ENCODE results near the gene NAA80. TPM values are rescaled to one million over a fixed set of nuclear protein-coding genes. Genes with fewer than 3 reads are reported as not detected.

The NAA80 gene
- total and polyA plus RNA-seq, 2 donors (not counting 3 experiments of a cell fraction or from before 2014, with no cell fraction given), result 9.0 to 13.1 TPM

GRCh38 chr3:50287262-50287661 lies 11.9 kb downstream of the NAA80 start:
- no peak overlapping the region for H3K27ac ChIP-seq (ENCODE audit: insufficient read depth, low read depth, low read length)
- no peaks in the 10 kb centered on the region for H3K9me1 ChIP-seq (replicated peaks; ENCODE audit: control insufficient read depth, extremely low read depth, insufficient read depth, low read length)
- H3K79me2 ChIP-seq (ENCODE audit: control insufficient read depth, insufficient read depth, low read length), result peaks cover 27% of the 10 kb centered on the region
- dilution Hi-C loops (cut with MboI; ENCODE audit: extremely low pct_ligation_motif_present, low sequenced_read_pairs), result no loop called here
- no peak overlapping the region for H3K4me3 ChIP-seq (replicated peaks in 1 of 3; ENCODE audit: insufficient read depth in 1 of 3, low read depth in 1 of 3, low read length in 3 of 3)
- peaks cover 6% of the 10 kb centered on the region for H3K4me1 ChIP-seq (ENCODE audit: control insufficient read depth, extremely low read depth, insufficient read depth, low read length)
- H3K4me2 ChIP-seq (ENCODE audit: insufficient read depth, low read length), result no peak overlapping the region
- BruUV-seq (replicated peaks), result no TSS peak
- ChIA-PET CTCF (no interaction called here), POLR2A (no interaction called here)
- H2AFZ ChIP-seq (ENCODE audit: low read depth, low read length), result no peak overlapping the region
- no peaks in the 10 kb centered on the region for H3K9me3 ChIP-seq (replicated peaks; ENCODE audit: control insufficient read depth, insufficient read depth, low read length)
- DNase-seq (ENCODE audit: low read depth, low spot score) (no peak), FAIRE-seq (no peak)
- TF ChIP-seq POLR2AphosphoS5 (IDR thresholded peaks at IDR 0.05; ENCODE audit: insufficient read depth, low read depth, low read length) (no peak), JUN (IDR thresholded peaks at IDR 0.05; ENCODE audit: borderline replicate concordance, insufficient read depth, insufficient read length, low read depth) (no peak), POLR2A (IDR thresholded peaks at IDR 0.05; ENCODE audit: low read depth, low read length) (no peak), MAX (IDR thresholded peaks at IDR 0.05; ENCODE audit: insufficient read depth, insufficient read length) (no peak), GATA2 (IDR thresholded peaks at IDR 0.05; ENCODE audit: insufficient read depth, insufficient read length, low read depth, low read length) (no peak), EZH2 (IDR thresholded peaks at IDR 0.05; ENCODE audit: borderline replicate concordance, low read depth, low read length, severe bottlenecking) (no peak), CTCF (IDR thresholded peaks at IDR 0.05; ENCODE audit: extremely low read depth in 1 of 2, insufficient read depth in 1 of 2, low read depth in 1 of 2, low read length in 2 of 2) (no peak), MYC (IDR thresholded peaks at IDR 0.05; ENCODE audit: low read depth, low read length) (no peak), FOS (IDR thresholded peaks at IDR 0.05; ENCODE audit: borderline replicate concordance, insufficient read depth, low read length) (no peak)
- intact Hi-C loops (cut with micrococcal nuclease), result no loop called here
- no peak overlapping the region for H3K9ac ChIP-seq (replicated peaks; ENCODE audit: extremely low read depth, insufficient read depth, low read length)
- H4K20me1 ChIP-seq (replicated peaks; ENCODE audit: control insufficient read depth, extremely low read depth, insufficient read depth, low read length), result no peaks in the 10 kb centered on the region
- H3K27me3 ChIP-seq (ENCODE audit: control insufficient read depth in 2 of 2, insufficient read depth in 2 of 2, low read length in 2 of 2), result no peaks in the 10 kb centered on the region
- H3K36me3 ChIP-seq (ENCODE audit: control insufficient read depth in 2 of 2, extremely low read depth in 1 of 2, insufficient read depth in 2 of 2, low read length in 2 of 2), result peaks cover 3 to 35% of the 10 kb centered on the region in 2 experiments

Measured in endothelial cell of umbilical vein (primary cell).